Endothelial cell of umbilical vein (primary cell): ENCODE measurements around the gene S100A4.

Source experiments
- CTCF ChIP-seq, 2 donors: IDR thresholded peaks; 1 replicate in 1 of 2; 2 replicates in 1 of 2; pipeline ENCODE4 v1.5.1; 2011; ENCODE audit warnings: low read length in 2 of 2, mild to moderate bottlenecking in 2 of 2, moderate library complexity in 2 of 2, control low read depth in 1 of 2, inconsistent platforms in 1 of 2, low read depth in 1 of 2; ENCODE audit not compliant: insufficient read depth in 1 of 2; ENCODE audit errors: extremely low read depth in 1 of 2
- EZH2 ChIP-seq: IDR thresholded peaks from 2 replicates; pipeline ENCODE4 v1.6.1; 2012; ENCODE audit warnings: borderline replicate concordance, low read depth, mild to moderate bottlenecking, moderate library complexity, low read length, inconsistent platforms; ENCODE audit not compliant: severe bottlenecking
- FOS ChIP-seq: IDR thresholded peaks from 2 replicates; pipeline ENCODE4 v1.6.1; 2011; ENCODE audit warnings: mild to moderate bottlenecking, low read length, moderate library complexity, borderline replicate concordance; ENCODE audit not compliant: insufficient read depth
- GATA2 ChIP-seq: IDR thresholded peaks from 2 replicates; pipeline ENCODE4 v1.7.0; 2011; ENCODE audit warnings: low read depth, mild to moderate bottlenecking, moderate library complexity, mixed read lengths, low read length; ENCODE audit not compliant: insufficient read length, insufficient read depth
- JUN ChIP-seq: IDR thresholded peaks from 2 replicates; pipeline ENCODE4 v1.6.1; 2011; ENCODE audit warnings: borderline replicate concordance, low read depth; ENCODE audit not compliant: insufficient read length, insufficient read depth
- MAX ChIP-seq: IDR thresholded peaks from 2 replicates; pipeline ENCODE4 v1.6.1; 2011; ENCODE audit not compliant: insufficient read depth, insufficient read length
- MYC ChIP-seq: IDR thresholded peaks from one replicate; pipeline ENCODE4 v1.6.1; 2011; ENCODE audit warnings: mild to moderate bottlenecking, low read depth, low read length
- POLR2A ChIP-seq: IDR thresholded peaks from 2 replicates; pipeline ENCODE4 v1.6.1; 2012; ENCODE audit warnings: low read depth, mild to moderate bottlenecking, control low read depth, low read length
- POLR2AphosphoS5 ChIP-seq: IDR thresholded peaks from 2 replicates; pipeline ENCODE4 v1.6.1; 2012; ENCODE audit warnings: low read depth, mild to moderate bottlenecking, control low read depth, low read length, moderate library complexity; ENCODE audit not compliant: insufficient read depth

- TF ChIP-seq CTCF (IDR thresholded peaks at IDR 0.05; ENCODE audit: extremely low read depth in 1 of 2, insufficient read depth in 1 of 2, low read depth in 1 of 2, low read length in 2 of 2) (no peak), POLR2A (no peak), POLR2AphosphoS5 (no peak), MYC (no peak), FOS (no peak), EZH2 (no peak), GATA2 (no peak), MAX (no peak), JUN (no peak)
Observed at GRCh38 chr1:153534226-153534924, 11.2 kb downstream of the S100A4 start.
